ENCODE data around the gene SETD5.
A peak's percentile ranks its signal among the peaks of the same experiment; 100 is the strongest.
"Not testable (repeated sequence)": the region's sequence is repeated elsewhere in the genome, so short reads cannot be mapped to it uniquely, and the experiment has no call there.

The SETD5 gene

GRCh38 chr3:9441501-9442221, 44.2 kb downstream of the SETD5 start:
- DNase-seq (ENCODE audit: extremely low spot score, insufficient read length, low read depth), result no peak
- FAIRE-seq, result no peak

GRCh38 chr3:9448071-9448470, 50.7 kb downstream of the SETD5 start:
- FAIRE-seq (no peak), DNase-seq (ENCODE audit: extremely low spot score, insufficient read length, low read depth) (no peak)

DNA sequence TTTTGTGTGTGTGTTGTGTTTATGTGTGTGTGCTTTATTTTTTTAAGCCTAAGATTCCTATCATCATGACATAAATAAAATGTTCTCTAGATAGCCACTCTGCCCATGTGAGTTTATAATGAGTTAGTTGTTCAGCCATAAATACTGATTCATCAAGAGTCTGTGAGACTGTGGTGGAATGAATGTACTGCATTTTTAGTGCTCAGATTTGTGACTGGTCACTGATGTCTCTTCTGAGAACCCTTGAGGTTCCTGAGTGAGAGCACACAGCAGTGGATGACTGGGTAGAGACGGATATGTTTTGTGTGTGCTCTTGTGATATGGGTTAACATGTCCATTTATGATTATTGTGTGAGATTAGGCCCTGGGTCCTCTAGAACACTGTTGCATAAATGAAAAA, 51.2 kb downstream of the SETD5 start:
- DNase-seq (ENCODE audit: extremely low spot score, insufficient read length, low read depth), result no peak
- FAIRE-seq, result no peak

- DNase-seq (ENCODE audit: extremely low spot score, insufficient read length, low read depth) (no peak), FAIRE-seq (peak; percentile 24)
These were observed 52.7 kb downstream of the SETD5 start for GRCh38 chr3:9450126-9450525.

GRCh38 chr3:9450991-9451390, 53.6 kb downstream of the SETD5 start:
- no peak for DNase-seq (ENCODE audit: extremely low spot score, insufficient read length, low read depth)
- FAIRE-seq, result no peak

- DNase-seq (ENCODE audit: extremely low spot score, insufficient read length, low read depth) (no peak), FAIRE-seq (no peak)
These were observed 55.0 kb downstream of the SETD5 start for GRCh38 chr3:9452417-9452816.

GRCh38 chr3:9455596-9456131, 58.2 kb downstream of the SETD5 start:
- DNase-seq (ENCODE audit: extremely low spot score, insufficient read length, low read depth) (no peak), FAIRE-seq (no peak)

GRCh38 chr3:9467451-9467850, 70.0 kb downstream of the SETD5 start:
- FAIRE-seq (no peak), DNase-seq (ENCODE audit: extremely low spot score, insufficient read length, low read depth) (no peak)

- DNase-seq (ENCODE audit: extremely low spot score, insufficient read length, low read depth) (no peak), FAIRE-seq (no peak)
These were observed 71.0 kb downstream of the SETD5 start for GRCh38 chr3:9468460-9468859.

DNA sequence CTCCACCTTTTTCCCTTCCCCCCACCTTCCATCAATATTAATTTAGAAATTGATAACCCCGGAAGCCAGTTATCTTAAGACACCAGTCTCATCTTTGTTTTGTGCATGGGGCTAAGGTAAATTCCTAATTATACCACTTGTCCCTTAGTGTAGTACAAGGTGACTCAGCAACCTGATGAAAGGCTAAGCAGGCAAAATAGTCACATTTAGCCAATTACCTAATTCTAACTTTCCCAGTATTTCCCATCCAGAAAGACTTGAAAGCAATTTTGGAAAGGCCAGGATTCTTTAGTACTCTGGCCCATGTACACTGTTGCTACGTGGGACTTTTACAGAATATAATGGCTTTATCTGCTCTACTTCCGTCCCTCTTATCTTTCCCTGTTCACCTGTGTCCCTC, 72.6 kb downstream of the SETD5 start:
- DNase-seq (ENCODE audit: extremely low spot score, insufficient read length, low read depth) (no peak), FAIRE-seq (no peak)

GRCh38 chr3:9473496-9474065, 76.2 kb downstream of the SETD5 start:
- FAIRE-seq (no peak), DNase-seq (ENCODE audit: extremely low spot score, insufficient read length, low read depth) (no peak)

DNA sequence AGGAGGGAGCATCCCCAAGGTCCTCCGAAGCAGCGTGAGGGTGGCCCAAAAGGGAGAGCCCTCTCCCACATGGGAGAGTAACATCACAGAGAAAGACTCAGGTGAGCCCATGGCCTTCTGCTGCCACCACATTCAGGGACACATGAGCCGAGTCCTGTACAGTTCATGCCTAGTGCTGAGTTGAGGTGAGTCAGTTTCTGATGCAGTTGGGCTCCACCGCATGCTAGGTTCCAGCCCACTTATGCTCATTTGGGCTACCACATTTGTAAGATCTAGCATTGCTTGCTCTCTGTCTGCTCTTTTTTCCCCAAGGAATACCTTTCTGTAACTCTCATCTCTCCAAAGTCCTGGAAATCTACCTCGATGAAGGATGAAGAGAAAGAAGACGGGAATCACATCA, 77.1 kb downstream of the SETD5 start:
- DNase-seq (ENCODE audit: extremely low spot score, insufficient read length, low read depth) (no peak), FAIRE-seq (no peak)

DNA sequence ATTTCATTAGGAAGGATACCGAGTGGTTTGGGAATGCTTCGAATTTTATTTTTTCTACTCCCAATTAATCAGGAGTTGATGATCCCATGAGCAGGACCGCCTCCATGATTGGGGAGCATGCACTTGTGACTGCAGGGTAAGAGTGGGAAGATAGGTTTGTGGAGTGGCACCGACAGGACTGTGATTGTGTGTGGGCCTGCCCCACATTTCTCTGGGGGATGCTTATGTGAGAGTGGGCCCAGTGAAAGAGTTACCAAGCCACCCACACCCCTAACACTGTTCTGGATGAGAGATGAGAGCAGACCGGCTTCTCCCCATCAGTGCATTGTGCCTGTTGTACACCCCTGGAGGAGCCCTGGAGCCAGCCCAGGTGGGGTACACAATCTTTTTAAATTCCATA, 79.5 kb downstream of the SETD5 start:
- no peak for DNase-seq (ENCODE audit: extremely low spot score, insufficient read length, low read depth)
- FAIRE-seq, result no peak

DNA sequence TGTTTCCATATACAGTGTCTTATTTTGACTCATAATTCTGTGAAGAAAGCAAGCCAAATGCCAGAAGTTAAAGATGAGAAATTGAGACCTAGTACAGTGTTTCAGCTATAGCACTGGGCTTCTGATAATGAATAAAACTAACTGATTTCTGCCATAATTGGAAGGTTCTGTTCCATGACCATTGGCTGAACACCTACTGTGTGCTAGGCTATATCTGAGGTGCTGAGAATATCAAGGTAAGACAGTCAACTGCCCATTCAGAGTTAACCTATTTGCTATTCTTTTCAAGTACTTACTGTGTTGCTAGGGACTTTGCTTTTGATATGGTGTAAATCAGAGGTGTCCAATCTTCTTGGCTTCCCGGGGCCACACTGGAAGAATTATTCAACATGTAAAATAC, 82.8 kb downstream of the SETD5 start:
- DNase-seq (ENCODE audit: extremely low spot score, insufficient read length, low read depth), result no peak
- FAIRE-seq, result no peak

- FAIRE-seq (no peak), DNase-seq (ENCODE audit: extremely low spot score, insufficient read length, low read depth) (no peak)
These were observed 87.8 kb downstream of the SETD5 start for GRCh38 chr3:9485248-9485647.

GRCh38 chr3:9491506-9491905, 94.1 kb downstream of the SETD5 start:
- FAIRE-seq, result no peak

DNA sequence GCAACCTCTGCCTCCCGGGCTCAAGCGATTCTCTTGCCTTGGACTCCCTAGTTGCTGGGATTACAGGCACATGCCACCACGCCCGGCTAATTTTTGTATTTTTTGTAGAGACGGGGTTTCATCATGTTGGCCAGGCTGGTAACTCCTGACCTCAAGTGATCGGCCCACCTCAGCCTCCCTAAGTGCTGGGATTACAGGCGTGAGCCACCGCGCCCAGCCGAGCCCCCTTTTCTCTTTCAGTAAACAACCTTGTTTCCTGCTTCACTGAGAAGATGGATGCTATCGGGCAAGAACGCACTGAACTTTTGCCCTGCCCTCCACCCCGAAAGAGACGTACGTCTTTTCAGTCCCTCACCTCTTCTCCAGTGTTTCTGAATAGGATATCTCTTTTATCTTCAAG, 96.6 kb downstream of the SETD5 start:
- not testable (repeated sequence) for DNase-seq (ENCODE audit: extremely low spot score, insufficient read length, low read depth); FAIRE-seq

More at GRCh38 chr3:9491506-9491905, 94.1 kb downstream of the SETD5 start:
- DNase-seq (ENCODE audit: extremely low spot score, insufficient read length, low read depth), result no peak

GRCh38 chr3:9496893-9497292, 99.5 kb downstream of the SETD5 start:
- FAIRE-seq, result no peak
- DNase-seq (ENCODE audit: extremely low spot score, insufficient read length, low read depth), result no peak

DNA sequence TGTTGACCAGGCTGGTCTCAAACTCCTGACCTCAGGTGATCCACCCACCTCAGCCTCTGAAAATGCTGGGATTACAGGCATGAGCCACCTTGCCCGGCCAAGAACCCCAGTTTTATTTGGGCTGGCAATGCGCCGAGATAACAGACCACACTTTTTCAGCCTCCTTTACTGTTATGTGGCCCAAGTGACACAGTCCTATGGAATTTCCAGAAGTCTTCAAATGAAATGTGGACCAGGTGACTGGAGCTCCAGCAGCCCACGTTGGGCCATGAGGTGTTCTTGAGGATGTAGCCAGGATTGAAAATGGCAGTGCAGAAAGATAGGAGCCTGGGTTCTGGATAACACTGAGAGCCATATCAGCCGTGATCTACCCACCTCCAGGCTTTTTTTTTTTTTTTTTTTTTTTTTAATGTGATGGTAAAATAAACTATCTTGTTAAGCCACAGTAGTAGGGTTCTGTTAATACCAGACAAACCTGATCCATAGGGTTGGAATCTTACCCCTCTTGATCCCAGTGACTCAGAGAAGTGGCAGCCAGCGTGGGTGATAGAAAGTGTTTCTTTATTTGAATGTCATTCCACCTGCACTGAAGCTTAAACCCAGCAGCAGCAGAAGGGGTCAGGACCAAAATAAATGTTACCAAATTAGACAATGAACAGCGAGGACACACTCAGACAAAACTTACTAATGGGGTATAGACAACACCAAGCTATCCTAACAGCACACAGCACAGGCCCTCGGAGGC, 100.6 kb downstream of the SETD5 start:
- no peak for FAIRE-seq
- DNase-seq (ENCODE audit: extremely low spot score, insufficient read length, low read depth), result no peak

DNA sequence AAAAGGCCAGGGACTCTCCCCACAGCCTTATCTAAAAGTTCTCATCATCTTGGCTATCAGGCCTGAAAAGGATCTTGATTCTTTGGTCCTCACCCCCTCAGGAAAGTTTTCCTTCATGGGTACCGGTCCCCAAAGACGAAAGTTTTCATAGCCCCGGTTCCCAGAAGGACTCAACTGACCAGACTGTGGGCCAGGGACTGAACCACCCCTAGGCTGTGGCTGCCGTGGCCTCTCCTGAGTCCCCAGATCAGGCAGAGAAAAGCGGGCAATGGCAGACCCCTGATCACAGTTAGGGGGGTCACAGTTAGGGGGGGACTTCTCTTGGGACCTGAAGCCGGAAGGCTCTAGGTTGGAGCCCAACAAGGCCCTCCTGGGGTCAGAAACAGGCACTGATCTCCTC, 101.4 kb downstream of the SETD5 start:
- FAIRE-seq (no peak), DNase-seq (ENCODE audit: extremely low spot score, insufficient read length, low read depth) (no peak)

- DNase-seq (ENCODE audit: extremely low spot score, insufficient read length, low read depth), result no peak
- no peak for FAIRE-seq
These were observed 102.2 kb downstream of the SETD5 start for GRCh38 chr3:9499455-9500107.
